Measurements from ENCODE around the gene ARIH2. TPM values are rescaled to one million over a fixed set of nuclear protein-coding genes. Genes with fewer than 3 reads are reported as not detected.

Gene ARIH2
- polyA plus RNA-seq, 1 donor: 62.1 TPM

- no peak for DNase-seq
Measured at GRCh38 chr3:48929358-48930035, 10.9 kb downstream of the ARIH2 start.

- no peak for DNase-seq
Measured at GRCh38 chr3:48930590-48930989, 11.9 kb downstream of the ARIH2 start.

GRCh38 chr3:48931944-48932580 is 13.4 kb downstream of the ARIH2 start:
- DNase-seq: no peak

- DNase-seq: no peak
Measured at GRCh38 chr3:48934333-48934991, 15.8 kb downstream of the ARIH2 start.

- DNase-seq: no peak
Measured at GRCh38 chr3:48935530-48935929, 16.9 kb downstream of the ARIH2 start.

GRCh38 chr3:48938156-48938555 is 19.5 kb downstream of the ARIH2 start:
- DNase-seq: no peak

GRCh38 chr3:48938689-48939088 is 20.0 kb downstream of the ARIH2 start:
- DNase-seq: no peak

- no peak for DNase-seq
Measured at GRCh38 chr3:48945432-48945831, 26.8 kb downstream of the ARIH2 start.

- DNase-seq: no peak
Measured at GRCh38 chr3:48945891-48946549, 27.4 kb downstream of the ARIH2 start.

- no peak for DNase-seq
Measured at GRCh38 chr3:48949376-48949717, 30.7 kb downstream of the ARIH2 start.

- DNase-seq: no peak
Measured at GRCh38 chr3:48950051-48950450, 31.4 kb downstream of the ARIH2 start.

- DNase-seq: no peak
Measured at GRCh38 chr3:48951764-48952163, 33.1 kb downstream of the ARIH2 start.

GRCh38 chr3:48952510-48953118 is 34.0 kb downstream of the ARIH2 start:
- no peak for DNase-seq

GRCh38 chr3:48957006-48957705 is 38.5 kb downstream of the ARIH2 start:
- DNase-seq: no peak

GRCh38 chr3:48960841-48961413 is 42.3 kb downstream of the ARIH2 start:
- DNase-seq: no peak

- DNase-seq: no peak
Measured at GRCh38 chr3:48962340-48962739, 43.7 kb downstream of the ARIH2 start.

GRCh38 chr3:48962939-48963338 is 44.3 kb downstream of the ARIH2 start:
- no peak for DNase-seq

- no peak for DNase-seq
Measured at GRCh38 chr3:48963591-48963990, 44.9 kb downstream of the ARIH2 start.

GRCh38 chr3:48966367-48966766 is 47.7 kb downstream of the ARIH2 start:
- no peak for DNase-seq

- DNase-seq: no peak
Measured at GRCh38 chr3:48966876-48967361, 48.3 kb downstream of the ARIH2 start.

- no peak for DNase-seq
Measured at GRCh38 chr3:48970586-48970985, 51.9 kb downstream of the ARIH2 start.

All from hindlimb muscle (tissue), 1 donor.